GM23338 (cell line): ENCODE results near the gene HTD2. TPM values are rescaled to one million over a fixed set of nuclear protein-coding genes. Genes with fewer than 3 reads are reported as not detected.

Experiments used
- ATAC-seq: fragments of 200-7000 bp; cut with Tn5 transposase; 3 replicates; pipeline ENCODE4 v1.9.1; 2020
- DNase-seq: peaks from one replicate; pipeline ENCODE4 v3.0.0-alpha.2; 2015; ENCODE audit warnings: low spot score
- H2AFZ ChIP-seq: fragments of 200-600 bp; sonication (generic); 2 replicates; pipeline ENCODE4 v1.8.0; 2016; ENCODE audit warnings: antibody characterized with exemption, mild to moderate bottlenecking, moderate library complexity
- H3F3A ChIP-seq: fragments of 200-600 bp; sonication (generic); replicated peaks from 2 replicates; pipeline ENCODE4 v1.8.0; 2017; ENCODE audit warnings: antibody characterized with exemption, mixed run types, low read depth
- H3K27ac ChIP-seq: fragments of 200-600 bp; sonication (generic); 2 replicates; pipeline ENCODE4 v1.6.1; 2016; ENCODE audit warnings: low read depth
- H3K27me3 ChIP-seq: fragments of 200-600 bp; sonication (generic); 2 replicates; pipeline ENCODE4 v1.8.0; 2016; ENCODE audit warnings: mild to moderate bottlenecking, mixed run types, moderate library complexity; ENCODE audit not compliant: insufficient read depth
- H3K36me3 ChIP-seq: fragments of 200-600 bp; sonication (generic); 2 replicates; pipeline ENCODE4 v1.8.0; 2016; ENCODE audit warnings: mild to moderate bottlenecking; ENCODE audit not compliant: insufficient read depth
- H3K4me1 ChIP-seq: fragments of 200-600 bp; sonication (generic); 2 replicates; pipeline ENCODE4 v1.8.0; 2016; ENCODE audit warnings: mild to moderate bottlenecking, moderate library complexity; ENCODE audit not compliant: insufficient read depth
- H3K4me2 ChIP-seq: fragments of 200-600 bp; sonication (generic); 2 replicates; pipeline ENCODE4 v1.7.1; 2017; ENCODE audit warnings: mixed run types
- H3K4me3 ChIP-seq: fragments of 200-600 bp; sonication (generic); 2 replicates; pipeline ENCODE4 v1.6.1; 2016; ENCODE audit warnings: mixed run types
- H3K79me2 ChIP-seq: fragments of 200-600 bp; sonication (generic); replicated peaks from 2 replicates; pipeline ENCODE4 v1.8.0; 2017; ENCODE audit warnings: mild to moderate bottlenecking; ENCODE audit not compliant: insufficient read depth
- H3K9me2 ChIP-seq: fragments of 200-600 bp; sonication (generic); 2 replicates; pipeline ENCODE4 v1.8.0; 2017; ENCODE audit not compliant: insufficient read depth
- H4K20me1 ChIP-seq: fragments of 200-600 bp; sonication (generic); replicated peaks from 2 replicates; pipeline ENCODE4 v1.8.0; 2017; ENCODE audit warnings: mild to moderate bottlenecking; ENCODE audit not compliant: insufficient read depth
- H3K27ac Mint-ChIP-seq: 2 replicates; pipeline ENCODE4 v1.8.0; 2020; ENCODE audit warnings: inconsistent platforms, mild to moderate bottlenecking, moderate library complexity, mixed read lengths
- H3K27me3 Mint-ChIP-seq: 3 replicates; pipeline ENCODE4 v1.8.0; 2022; ENCODE audit warnings: low read depth, mild to moderate bottlenecking, moderate library complexity, mixed read lengths, inconsistent platforms; ENCODE audit not compliant: insufficient read depth, poor library complexity
- H3K36me3 Mint-ChIP-seq: 3 replicates; pipeline ENCODE4 v1.8.0; 2021; ENCODE audit warnings: low read depth, mild to moderate bottlenecking, inconsistent platforms, moderate library complexity, mixed read lengths
- H3K4me1 Mint-ChIP-seq: 3 replicates; pipeline ENCODE4 v1.8.0; 2020; ENCODE audit warnings: mild to moderate bottlenecking, inconsistent platforms, mixed read lengths
- H3K4me3 Mint-ChIP-seq: 3 replicates; pipeline ENCODE4 v1.8.0; 2021; ENCODE audit warnings: moderate library complexity, mild to moderate bottlenecking, inconsistent platforms, mixed read lengths
- H3K9me3 Mint-ChIP-seq: 3 replicates; pipeline ENCODE4 v1.8.0; 2020; ENCODE audit warnings: moderate library complexity, mild to moderate bottlenecking, inconsistent platforms, mixed read lengths
- CREB1 ChIP-seq: fragments of 250-450 bp; sonication (Bioruptor Pico); IDR thresholded peaks from 2 replicates; pipeline ENCODE4 v1.5.0; 2020; ENCODE audit warnings: low read depth, mild to moderate bottlenecking, moderate library complexity
- CTCF ChIP-seq, 2 experiments: fragments of 200-600 bp in 1 of 2; sonication (generic) in 1 of 2; conservative IDR thresholded peaks; 2 replicates each; pipeline versions ENCODE4 v1.5.1 to v1.6.1; 2016 to 2017; ENCODE audit warnings: antibody characterized with exemption in 2 of 2, low read depth in 2 of 2, mild to moderate bottlenecking in 2 of 2, moderate library complexity in 1 of 2
- EZH2 ChIP-seq: fragments of 200-600 bp; sonication (generic); IDR thresholded peaks from one replicate; pipeline ENCODE4 v1.8.0; 2017; ENCODE audit warnings: antibody characterized with exemption, mild to moderate bottlenecking, low read depth; ENCODE audit not compliant: unreplicated experiment
- EZH2phosphoT487 ChIP-seq: fragments of 200-600 bp; sonication (generic); IDR thresholded peaks from one replicate; pipeline ENCODE4 v1.8.1; 2018; ENCODE audit warnings: antibody characterized with exemption; ENCODE audit not compliant: unreplicated experiment
- JUNB ChIP-seq: IDR thresholded peaks from one replicate; pipeline ENCODE4 v1.6.1; 2016; ENCODE audit warnings: antibody characterized with exemption; ENCODE audit not compliant: unreplicated experiment
- NANOG ChIP-seq: IDR thresholded peaks from 2 replicates; pipeline ENCODE4 v1.6.1; 2016; ENCODE audit warnings: antibody characterized with exemption, borderline replicate concordance
- POLR2AphosphoS5 ChIP-seq: IDR thresholded peaks from 2 replicates; pipeline ENCODE4 v1.6.1; 2016; ENCODE audit warnings: antibody characterized with exemption, low read depth
- REST ChIP-seq: IDR thresholded peaks from one replicate; pipeline ENCODE4 v1.6.1; 2018; ENCODE audit warnings: antibody characterized with exemption; ENCODE audit not compliant: unreplicated experiment
- STAT1 ChIP-seq: IDR thresholded peaks from one replicate; pipeline ENCODE4 v1.6.1; 2016; ENCODE audit warnings: antibody characterized with exemption; ENCODE audit not compliant: unreplicated experiment
- ZNF114 ChIP-seq: fragments of 250-450 bp; sonication (Bioruptor Pico); IDR thresholded peaks from 2 replicates; pipeline ENCODE4 v1.5.0; 2020; ENCODE audit warnings: mild to moderate bottlenecking, moderate library complexity
- ZNF331 ChIP-seq: fragments of 250-450 bp; sonication (Bioruptor Pico); IDR thresholded peaks from 2 replicates; pipeline ENCODE4 v1.5.0; 2020; ENCODE audit warnings: low read depth, mild to moderate bottlenecking, moderate library complexity
- polyA plus RNA-seq: library from polyadenylated mRNA; unstranded; fragments of >200 nt; fragmentation: Nextera tagmentation; extraction: Ambion mirVana; gene quantifications from 2 replicates; pipeline ENCODE4 v1.2.1, GENCODE V29; 2016
- total RNA-seq: library from RNA; depleted of rRNA; stranded (reverse); fragments of >200 nt; shearing (Covaris generic); gene quantifications from 2 replicates; pipeline ENCODE4 v1.2.3, GENCODE V29; 2014
- TF ChIP-seq, protein P1 (sequence below): IDR thresholded peaks from 2 replicates; pipeline ENCODE4 v1.6.1; 2016; ENCODE audit warnings: antibody characterized with exemption
- TF ChIP-seq, protein P2 (sequence below): fragments of 250-450 bp; sonication (Bioruptor Pico); IDR thresholded peaks from 2 replicates; pipeline ENCODE4 v1.5.0; 2020; ENCODE audit warnings: mild to moderate bottlenecking, moderate library complexity

The HTD2 gene
- total and polyA plus RNA-seq, 2 experiments from 2014 or later, result 19.3 to 24.2 TPM

DNA sequence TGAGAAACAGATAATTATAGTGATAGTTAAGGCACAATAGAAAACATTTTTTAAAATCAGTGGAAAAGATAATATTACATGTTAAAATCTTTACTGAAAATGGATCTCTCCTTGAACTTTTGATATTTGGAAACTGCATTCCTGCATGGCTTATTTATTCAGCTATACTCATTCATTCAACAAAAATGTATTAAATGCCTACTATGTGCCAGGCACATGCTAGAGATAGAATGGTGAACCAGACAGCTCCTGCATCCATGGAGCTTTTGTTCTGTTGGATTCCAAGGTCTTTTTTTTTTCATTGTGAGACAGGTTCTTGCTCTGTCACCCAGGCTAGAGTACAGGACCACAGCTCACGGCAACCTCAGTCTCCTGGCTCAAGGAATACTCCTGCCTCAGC, 30.9 kb downstream of the HTD2 start:
- Mint-ChIP-seq H3K27ac (no peak overlapping the region), H3K36me3 (no peaks in the 10 kb centered on the region), H3K9me3 (no peaks in the 10 kb centered on the region), H3K27me3 (peaks cover 6% of the 10 kb centered on the region), H3K4me1 (peaks cover 15% of the 10 kb centered on the region), H3K4me3 (no peak overlapping the region)
- DNase-seq, result no peak
- no peak overlapping the region for H3K27ac ChIP-seq
- ATAC-seq, result no peak
- H3K79me2 ChIP-seq, result no peaks in the 10 kb centered on the region
- H3F3A ChIP-seq, result no peaks in the 10 kb centered on the region; the same call in 1 of the 2 replicates
- H3K4me2 ChIP-seq, result no peak overlapping the region
- no peaks in the 10 kb centered on the region for H3K36me3 ChIP-seq
- no peak for TF ChIP-seq JUNB
- TF ChIP-seq EZH2, result no peak
- TF ChIP-seq STAT1, result no peak
- no peak for TF ChIP-seq NANOG
- TF ChIP-seq EZH2phosphoT487, result no peak
- no peak for TF ChIP-seq CREB1 (CRISPR knock-in tag)
- no peak for TF ChIP-seq POLR2AphosphoS5
- TF ChIP-seq, protein P1, sequence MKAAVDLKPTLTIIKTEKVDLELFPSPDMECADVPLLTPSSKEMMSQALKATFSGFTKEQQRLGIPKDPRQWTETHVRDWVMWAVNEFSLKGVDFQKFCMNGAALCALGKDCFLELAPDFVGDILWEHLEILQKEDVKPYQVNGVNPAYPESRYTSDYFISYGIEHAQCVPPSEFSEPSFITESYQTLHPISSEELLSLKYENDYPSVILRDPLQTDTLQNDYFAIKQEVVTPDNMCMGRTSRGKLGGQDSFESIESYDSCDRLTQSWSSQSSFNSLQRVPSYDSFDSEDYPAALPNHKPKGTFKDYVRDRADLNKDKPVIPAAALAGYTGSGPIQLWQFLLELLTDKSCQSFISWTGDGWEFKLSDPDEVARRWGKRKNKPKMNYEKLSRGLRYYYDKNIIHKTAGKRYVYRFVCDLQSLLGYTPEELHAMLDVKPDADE, result no peak
- TF ChIP-seq CTCF (conservative IDR thresholded peaks at IDR 0.05; ENCODE audit: low read depth in 2 of 2), result no peak
- TF ChIP-seq ZNF331 (CRISPR knock-in tag), result no peak
- TF ChIP-seq REST, result no peak
- TF ChIP-seq, protein P2, sequence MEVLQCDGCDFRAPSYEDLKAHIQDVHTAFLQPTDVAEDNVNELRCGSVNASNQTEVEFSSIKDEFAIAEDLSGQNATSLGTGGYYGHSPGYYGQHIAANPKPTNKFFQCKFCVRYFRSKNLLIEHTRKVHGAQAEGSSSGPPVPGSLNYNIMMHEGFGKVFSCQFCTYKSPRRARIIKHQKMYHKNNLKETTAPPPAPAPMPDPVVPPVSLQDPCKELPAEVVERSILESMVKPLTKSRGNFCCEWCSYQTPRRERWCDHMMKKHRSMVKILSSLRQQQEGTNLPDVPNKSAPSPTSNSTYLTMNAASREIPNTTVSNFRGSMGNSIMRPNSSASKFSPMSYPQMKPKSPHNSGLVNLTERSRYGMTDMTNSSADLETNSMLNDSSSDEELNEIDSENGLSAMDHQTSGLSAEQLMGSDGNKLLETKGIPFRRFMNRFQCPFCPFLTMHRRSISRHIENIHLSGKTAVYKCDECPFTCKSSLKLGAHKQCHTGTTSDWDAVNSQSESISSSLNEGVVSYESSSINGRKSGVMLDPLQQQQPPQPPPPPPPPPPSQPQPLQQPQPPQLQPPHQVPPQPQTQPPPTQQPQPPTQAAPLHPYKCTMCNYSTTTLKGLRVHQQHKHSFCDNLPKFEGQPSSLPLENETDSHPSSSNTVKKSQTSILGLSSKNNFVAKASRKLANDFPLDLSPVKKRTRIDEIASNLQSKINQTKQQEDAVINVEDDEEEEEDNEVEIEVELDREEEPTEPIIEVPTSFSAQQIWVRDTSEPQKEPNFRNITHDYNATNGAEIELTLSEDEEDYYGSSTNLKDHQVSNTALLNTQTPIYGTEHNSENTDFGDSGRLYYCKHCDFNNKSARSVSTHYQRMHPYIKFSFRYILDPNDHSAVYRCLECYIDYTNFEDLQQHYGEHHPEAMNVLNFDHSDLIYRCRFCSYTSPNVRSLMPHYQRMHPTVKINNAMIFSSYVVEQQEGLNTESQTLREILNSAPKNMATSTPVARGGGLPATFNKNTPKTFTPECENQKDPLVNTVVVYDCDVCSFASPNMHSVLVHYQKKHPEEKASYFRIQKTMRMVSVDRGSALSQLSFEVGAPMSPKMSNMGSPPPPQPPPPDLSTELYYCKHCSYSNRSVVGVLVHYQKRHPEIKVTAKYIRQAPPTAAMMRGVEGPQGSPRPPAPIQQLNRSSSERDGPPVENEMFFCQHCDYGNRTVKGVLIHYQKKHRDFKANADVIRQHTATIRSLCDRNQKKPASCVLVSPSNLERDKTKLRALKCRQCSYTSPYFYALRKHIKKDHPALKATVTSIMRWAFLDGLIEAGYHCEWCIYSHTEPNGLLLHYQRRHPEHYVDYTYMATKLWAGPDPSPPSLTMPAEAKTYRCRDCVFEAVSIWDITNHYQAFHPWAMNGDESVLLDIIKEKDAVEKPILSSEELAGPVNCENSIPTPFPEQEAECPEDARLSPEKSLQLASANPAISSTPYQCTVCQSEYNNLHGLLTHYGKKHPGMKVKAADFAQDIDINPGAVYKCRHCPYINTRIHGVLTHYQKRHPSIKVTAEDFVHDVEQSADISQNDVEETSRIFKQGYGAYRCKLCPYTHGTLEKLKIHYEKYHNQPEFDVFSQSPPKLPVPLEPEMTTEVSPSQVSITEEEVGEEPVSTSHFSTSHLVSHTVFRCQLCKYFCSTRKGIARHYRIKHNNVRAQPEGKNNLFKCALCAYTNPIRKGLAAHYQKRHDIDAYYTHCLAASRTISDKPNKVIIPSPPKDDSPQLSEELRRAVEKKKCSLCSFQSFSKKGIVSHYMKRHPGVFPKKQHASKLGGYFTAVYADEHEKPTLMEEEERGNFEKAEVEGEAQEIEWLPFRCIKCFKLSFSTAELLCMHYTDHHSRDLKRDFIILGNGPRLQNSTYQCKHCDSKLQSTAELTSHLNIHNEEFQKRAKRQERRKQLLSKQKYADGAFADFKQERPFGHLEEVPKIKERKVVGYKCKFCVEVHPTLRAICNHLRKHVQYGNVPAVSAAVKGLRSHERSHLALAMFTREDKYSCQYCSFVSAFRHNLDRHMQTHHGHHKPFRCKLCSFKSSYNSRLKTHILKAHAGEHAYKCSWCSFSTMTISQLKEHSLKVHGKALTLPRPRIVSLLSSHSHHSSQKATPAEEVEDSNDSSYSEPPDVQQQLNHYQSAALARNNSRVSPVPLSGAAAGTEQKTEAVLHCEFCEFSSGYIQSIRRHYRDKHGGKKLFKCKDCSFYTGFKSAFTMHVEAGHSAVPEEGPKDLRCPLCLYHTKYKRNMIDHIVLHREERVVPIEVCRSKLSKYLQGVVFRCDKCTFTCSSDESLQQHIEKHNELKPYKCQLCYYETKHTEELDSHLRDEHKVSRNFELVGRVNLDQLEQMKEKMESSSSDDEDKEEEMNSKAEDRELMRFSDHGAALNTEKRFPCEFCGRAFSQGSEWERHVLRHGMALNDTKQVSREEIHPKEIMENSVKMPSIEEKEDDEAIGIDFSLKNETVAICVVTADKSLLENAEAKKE (CRISPR knock-in tag), result no peak
- TF ChIP-seq ZNF114 (CRISPR knock-in tag), result no peak
- no peak overlapping the region for H3K4me3 ChIP-seq
- H2AFZ ChIP-seq, result no peak overlapping the region
- H3K4me1 ChIP-seq, result peaks cover 11% of the 10 kb centered on the region
- no peaks in the 10 kb centered on the region for H3K9me2 ChIP-seq
- no peaks in the 10 kb centered on the region for H4K20me1 ChIP-seq
- H3K27me3 ChIP-seq, result peaks cover 16% of the 10 kb centered on the region
